SK-N-SH (cell line): ENCODE results near the gene CAPRIN2.

Source experiments
- EP300 ChIP-seq, 2 experiments: IDR thresholded peaks; 2 replicates each; pipeline versions ENCODE4 v1.4.0 to v1.6.1; 2012; ENCODE audit warnings: borderline replicate concordance in 1 of 2, low read depth in 1 of 2, low read length in 1 of 2
- FOXJ3 ChIP-seq: sonication (generic); formaldehyde crosslinking; IDR thresholded peaks from 2 replicates; pipeline ENCODE4 v1.5.1; 2020; ENCODE audit warnings: mild to moderate bottlenecking, missing genetic modification reagents
- FOXM1 ChIP-seq: IDR thresholded peaks from 2 replicates; pipeline ENCODE4 v1.4.0; 2012; ENCODE audit warnings: low read depth, mild to moderate bottlenecking
- GABPA ChIP-seq: IDR thresholded peaks from 2 replicates; pipeline ENCODE4 v1.4.0; 2012; ENCODE audit warnings: low read depth, mild to moderate bottlenecking
- MXI1 ChIP-seq: IDR thresholded peaks from 2 replicates; pipeline ENCODE4 v1.6.1; 2012; ENCODE audit warnings: mild to moderate bottlenecking, low read depth, low read length, improper control_type of control experiment
- NRF1 ChIP-seq: IDR thresholded peaks from 2 replicates; pipeline ENCODE4 v1.6.1; 2012; ENCODE audit warnings: low read depth, mild to moderate bottlenecking, low read length
- RAD21 ChIP-seq: IDR thresholded peaks from 2 replicates; pipeline ENCODE4 v1.6.1; 2012; ENCODE audit warnings: mild to moderate bottlenecking, low read length
- SIN3A ChIP-seq: IDR thresholded peaks from 2 replicates; pipeline ENCODE4 v1.6.1; 2012; ENCODE audit warnings: low read depth, mild to moderate bottlenecking, low read length, moderate library complexity, borderline replicate concordance
- TAF1 ChIP-seq: IDR thresholded peaks from 2 replicates; pipeline ENCODE4 v1.6.1; 2012; ENCODE audit warnings: low read depth, mild to moderate bottlenecking, low read length, moderate library complexity, borderline replicate concordance
- TF ChIP-seq, protein P1 (sequence below): fragments of 200-600 bp; sonication (generic); IDR thresholded peaks from 2 replicates; pipeline ENCODE4 v1.6.1; 2017; ENCODE audit warnings: antibody characterized with exemption, mild to moderate bottlenecking, moderate library complexity
- TF ChIP-seq, protein P2 (sequence below): fragments of 150-350 bp; IDR thresholded peaks from 2 replicates; pipeline ENCODE4 v1.6.1; 2017; ENCODE audit warnings: antibody characterized with exemption, low read length, low read depth, borderline replicate concordance
- TF ChIP-seq, protein P3 (sequence below): IDR thresholded peaks from 2 replicates; pipeline ENCODE4 v1.6.1; 2012; ENCODE audit warnings: mild to moderate bottlenecking, low read depth, low read length, moderate library complexity
- TF ChIP-seq, protein P4 (sequence below): IDR thresholded peaks from 2 replicates; pipeline ENCODE4 v1.4.0; 2012; ENCODE audit warnings: low read depth, borderline replicate concordance
- TF ChIP-seq, protein P5 (sequence below): IDR thresholded peaks from 2 replicates; pipeline ENCODE4 v1.4.0; 2012; ENCODE audit warnings: low read depth

DNA sequence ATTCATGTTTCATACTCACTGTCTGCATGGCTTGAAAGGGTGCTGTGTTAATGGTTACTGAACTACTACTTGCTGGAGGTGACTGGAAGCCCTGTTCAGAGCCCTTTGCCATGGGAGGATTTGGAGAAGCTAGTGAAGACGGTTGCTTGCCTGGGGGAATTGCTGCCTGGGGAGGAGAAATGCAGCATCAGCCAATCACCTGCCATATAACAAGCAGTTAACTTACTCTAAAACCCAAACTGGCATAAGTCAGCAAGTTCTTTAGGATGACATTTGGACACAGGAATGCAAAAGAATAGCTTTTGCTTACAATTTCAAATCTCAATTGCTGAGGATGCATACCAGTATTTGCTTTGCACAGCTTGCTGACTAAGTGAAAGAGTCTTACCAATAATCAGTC, 35.7 kb downstream of the CAPRIN2 start:
- TF ChIP-seq, protein P1, sequence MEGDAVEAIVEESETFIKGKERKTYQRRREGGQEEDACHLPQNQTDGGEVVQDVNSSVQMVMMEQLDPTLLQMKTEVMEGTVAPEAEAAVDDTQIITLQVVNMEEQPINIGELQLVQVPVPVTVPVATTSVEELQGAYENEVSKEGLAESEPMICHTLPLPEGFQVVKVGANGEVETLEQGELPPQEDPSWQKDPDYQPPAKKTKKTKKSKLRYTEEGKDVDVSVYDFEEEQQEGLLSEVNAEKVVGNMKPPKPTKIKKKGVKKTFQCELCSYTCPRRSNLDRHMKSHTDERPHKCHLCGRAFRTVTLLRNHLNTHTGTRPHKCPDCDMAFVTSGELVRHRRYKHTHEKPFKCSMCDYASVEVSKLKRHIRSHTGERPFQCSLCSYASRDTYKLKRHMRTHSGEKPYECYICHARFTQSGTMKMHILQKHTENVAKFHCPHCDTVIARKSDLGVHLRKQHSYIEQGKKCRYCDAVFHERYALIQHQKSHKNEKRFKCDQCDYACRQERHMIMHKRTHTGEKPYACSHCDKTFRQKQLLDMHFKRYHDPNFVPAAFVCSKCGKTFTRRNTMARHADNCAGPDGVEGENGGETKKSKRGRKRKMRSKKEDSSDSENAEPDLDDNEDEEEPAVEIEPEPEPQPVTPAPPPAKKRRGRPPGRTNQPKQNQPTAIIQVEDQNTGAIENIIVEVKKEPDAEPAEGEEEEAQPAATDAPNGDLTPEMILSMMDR, result no peak
- TF ChIP-seq, protein P2, sequence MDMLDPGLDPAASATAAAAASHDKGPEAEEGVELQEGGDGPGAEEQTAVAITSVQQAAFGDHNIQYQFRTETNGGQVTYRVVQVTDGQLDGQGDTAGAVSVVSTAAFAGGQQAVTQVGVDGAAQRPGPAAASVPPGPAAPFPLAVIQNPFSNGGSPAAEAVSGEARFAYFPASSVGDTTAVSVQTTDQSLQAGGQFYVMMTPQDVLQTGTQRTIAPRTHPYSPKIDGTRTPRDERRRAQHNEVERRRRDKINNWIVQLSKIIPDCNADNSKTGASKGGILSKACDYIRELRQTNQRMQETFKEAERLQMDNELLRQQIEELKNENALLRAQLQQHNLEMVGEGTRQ, result no peak
- TF ChIP-seq FOXJ3 (CRISPR knock-in tag) (no peak), FOXM1 (no peak), NRF1 (no peak), SIN3A (no peak), TAF1 (no peak), GABPA (no peak), EP300 (IDR thresholded peaks at IDR 0.05; ENCODE audit: borderline replicate concordance in 1 of 2, low read depth in 1 of 2, low read length in 1 of 2) (no peak), RAD21 (no peak), MXI1 (no peak)
- TF ChIP-seq, protein P3, sequence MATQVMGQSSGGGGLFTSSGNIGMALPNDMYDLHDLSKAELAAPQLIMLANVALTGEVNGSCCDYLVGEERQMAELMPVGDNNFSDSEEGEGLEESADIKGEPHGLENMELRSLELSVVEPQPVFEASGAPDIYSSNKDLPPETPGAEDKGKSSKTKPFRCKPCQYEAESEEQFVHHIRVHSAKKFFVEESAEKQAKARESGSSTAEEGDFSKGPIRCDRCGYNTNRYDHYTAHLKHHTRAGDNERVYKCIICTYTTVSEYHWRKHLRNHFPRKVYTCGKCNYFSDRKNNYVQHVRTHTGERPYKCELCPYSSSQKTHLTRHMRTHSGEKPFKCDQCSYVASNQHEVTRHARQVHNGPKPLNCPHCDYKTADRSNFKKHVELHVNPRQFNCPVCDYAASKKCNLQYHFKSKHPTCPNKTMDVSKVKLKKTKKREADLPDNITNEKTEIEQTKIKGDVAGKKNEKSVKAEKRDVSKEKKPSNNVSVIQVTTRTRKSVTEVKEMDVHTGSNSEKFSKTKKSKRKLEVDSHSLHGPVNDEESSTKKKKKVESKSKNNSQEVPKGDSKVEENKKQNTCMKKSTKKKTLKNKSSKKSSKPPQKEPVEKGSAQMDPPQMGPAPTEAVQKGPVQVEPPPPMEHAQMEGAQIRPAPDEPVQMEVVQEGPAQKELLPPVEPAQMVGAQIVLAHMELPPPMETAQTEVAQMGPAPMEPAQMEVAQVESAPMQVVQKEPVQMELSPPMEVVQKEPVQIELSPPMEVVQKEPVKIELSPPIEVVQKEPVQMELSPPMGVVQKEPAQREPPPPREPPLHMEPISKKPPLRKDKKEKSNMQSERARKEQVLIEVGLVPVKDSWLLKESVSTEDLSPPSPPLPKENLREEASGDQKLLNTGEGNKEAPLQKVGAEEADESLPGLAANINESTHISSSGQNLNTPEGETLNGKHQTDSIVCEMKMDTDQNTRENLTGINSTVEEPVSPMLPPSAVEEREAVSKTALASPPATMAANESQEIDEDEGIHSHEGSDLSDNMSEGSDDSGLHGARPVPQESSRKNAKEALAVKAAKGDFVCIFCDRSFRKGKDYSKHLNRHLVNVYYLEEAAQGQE, result no peak
- TF ChIP-seq, protein P4, sequence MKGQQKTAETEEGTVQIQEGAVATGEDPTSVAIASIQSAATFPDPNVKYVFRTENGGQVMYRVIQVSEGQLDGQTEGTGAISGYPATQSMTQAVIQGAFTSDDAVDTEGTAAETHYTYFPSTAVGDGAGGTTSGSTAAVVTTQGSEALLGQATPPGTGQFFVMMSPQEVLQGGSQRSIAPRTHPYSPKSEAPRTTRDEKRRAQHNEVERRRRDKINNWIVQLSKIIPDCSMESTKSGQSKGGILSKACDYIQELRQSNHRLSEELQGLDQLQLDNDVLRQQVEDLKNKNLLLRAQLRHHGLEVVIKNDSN, result no peak
- TF ChIP-seq, protein P5, sequence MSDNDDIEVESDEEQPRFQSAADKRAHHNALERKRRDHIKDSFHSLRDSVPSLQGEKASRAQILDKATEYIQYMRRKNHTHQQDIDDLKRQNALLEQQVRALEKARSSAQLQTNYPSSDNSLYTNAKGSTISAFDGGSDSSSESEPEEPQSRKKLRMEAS, result no peak
